GM13977 (cell line): ENCODE measurements around the gene MRPL42.
"Not testable (repeated sequence)": the region's sequence is repeated elsewhere in the genome, so short reads cannot be mapped to it uniquely, and the experiment has no call there.

ENCODE experiments used
- DNase-seq: peaks from one replicate; pipeline ENCODE4 v3.0.0; 2012; ENCODE audit warnings: low spot score
- in situ Hi-C: fragments of 300-500 bp; cut with MboI; formaldehyde crosslinking; loops from one replicate; pipeline ENCODE4 v1.12.0; 2022; ENCODE audit warnings: low sequenced_read_pairs, low pct_unique_long_range_greater_than_20kb, mixed read lengths, inconsistent platforms; ENCODE audit not compliant: unreplicated experiment
- TF ChIP-seq, protein P1 (sequence below): IDR thresholded peaks from 2 replicates; pipeline ENCODE4 v1.5.1; 2012; ENCODE audit warnings: mild to moderate bottlenecking, control low read depth; ENCODE audit not compliant: insufficient read depth; ENCODE audit errors: extremely low read depth, missing control alignments

Gene MRPL42

DNA sequence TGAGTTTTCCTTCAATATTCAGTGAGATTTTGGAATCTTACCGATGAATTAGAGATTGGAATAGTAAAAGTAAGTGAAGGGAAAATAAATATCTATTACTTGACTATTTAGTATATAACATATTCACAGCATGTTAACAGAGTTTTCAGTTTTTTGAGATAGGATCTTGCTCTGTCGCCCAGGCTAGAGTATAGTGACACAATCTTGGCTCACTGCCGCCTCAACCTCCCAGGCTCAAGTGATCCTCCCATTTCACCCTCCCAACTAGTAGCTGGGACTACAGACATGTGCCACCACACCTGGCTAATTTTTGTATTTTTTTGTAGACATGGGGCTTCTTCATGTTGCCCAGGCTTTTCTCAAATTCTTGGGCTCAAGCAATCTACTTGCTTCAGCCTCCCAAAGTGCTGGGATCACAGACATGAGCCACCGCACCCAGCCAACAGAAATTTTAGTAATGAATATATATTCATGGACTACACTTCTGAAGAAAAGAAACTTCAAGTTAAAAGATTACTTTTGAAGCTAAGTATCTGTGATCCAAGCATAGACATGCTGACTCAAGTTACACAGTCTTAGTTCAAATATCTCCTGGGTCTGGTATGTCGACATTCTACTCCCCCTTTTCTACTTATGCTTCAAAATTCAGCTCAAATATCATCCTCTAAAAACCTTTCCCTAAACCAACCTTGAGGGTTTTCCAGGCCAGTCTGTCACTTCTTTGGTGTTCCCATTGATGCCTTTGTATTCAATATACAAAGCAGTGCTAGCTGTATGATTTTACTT lies 39.3 kb upstream of the MRPL42 start:
- in situ Hi-C loops, result no loop called here
- no peak for DNase-seq
- TF ChIP-seq, protein P1, sequence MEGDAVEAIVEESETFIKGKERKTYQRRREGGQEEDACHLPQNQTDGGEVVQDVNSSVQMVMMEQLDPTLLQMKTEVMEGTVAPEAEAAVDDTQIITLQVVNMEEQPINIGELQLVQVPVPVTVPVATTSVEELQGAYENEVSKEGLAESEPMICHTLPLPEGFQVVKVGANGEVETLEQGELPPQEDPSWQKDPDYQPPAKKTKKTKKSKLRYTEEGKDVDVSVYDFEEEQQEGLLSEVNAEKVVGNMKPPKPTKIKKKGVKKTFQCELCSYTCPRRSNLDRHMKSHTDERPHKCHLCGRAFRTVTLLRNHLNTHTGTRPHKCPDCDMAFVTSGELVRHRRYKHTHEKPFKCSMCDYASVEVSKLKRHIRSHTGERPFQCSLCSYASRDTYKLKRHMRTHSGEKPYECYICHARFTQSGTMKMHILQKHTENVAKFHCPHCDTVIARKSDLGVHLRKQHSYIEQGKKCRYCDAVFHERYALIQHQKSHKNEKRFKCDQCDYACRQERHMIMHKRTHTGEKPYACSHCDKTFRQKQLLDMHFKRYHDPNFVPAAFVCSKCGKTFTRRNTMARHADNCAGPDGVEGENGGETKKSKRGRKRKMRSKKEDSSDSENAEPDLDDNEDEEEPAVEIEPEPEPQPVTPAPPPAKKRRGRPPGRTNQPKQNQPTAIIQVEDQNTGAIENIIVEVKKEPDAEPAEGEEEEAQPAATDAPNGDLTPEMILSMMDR, result no peak

DNA sequence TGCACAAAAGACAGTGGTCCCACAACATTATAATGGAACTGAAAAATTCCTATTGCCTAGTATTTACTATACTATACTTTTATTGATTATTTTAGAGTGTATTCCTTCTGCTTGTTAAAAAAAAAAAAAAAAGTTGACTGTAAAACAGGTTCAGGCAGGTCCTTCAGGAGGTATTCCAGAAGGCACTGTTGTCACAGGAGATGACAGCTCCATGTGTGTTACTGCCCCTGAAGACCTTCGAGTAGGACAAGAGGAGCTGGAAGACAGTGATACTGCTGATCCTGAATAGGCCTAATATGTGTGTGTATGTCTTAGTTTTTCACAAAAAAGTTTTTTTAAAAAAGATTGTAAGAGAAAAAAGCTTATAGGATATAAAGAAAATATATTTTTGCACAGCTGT lies 37.9 kb upstream of the MRPL42 start:
- no peak for DNase-seq
- in situ Hi-C loops, result no loop called here
- TF ChIP-seq, protein P1, result no peak

DNA sequence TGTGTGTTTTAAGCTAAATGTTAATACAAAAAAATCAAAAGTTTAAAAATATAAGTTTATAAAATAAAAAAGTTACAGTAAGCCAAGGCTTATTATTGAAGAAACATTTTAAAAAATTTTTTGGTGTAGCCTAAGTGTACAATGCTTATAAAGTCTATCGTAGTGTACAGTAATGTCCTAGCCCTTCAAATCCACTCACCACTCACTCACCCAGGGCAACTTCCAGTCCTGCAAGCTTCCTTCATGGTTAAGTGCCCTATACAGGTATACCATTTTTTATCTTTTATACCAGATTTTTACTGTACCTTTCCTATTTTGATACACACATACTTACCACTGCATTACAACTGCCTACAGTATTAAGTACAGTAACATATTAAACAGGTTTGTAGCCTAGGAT lies 37.5 kb upstream of the MRPL42 start:
- DNase-seq, result no peak
- in situ Hi-C loops, result no loop called here
- TF ChIP-seq, protein P1, result no peak

DNA sequence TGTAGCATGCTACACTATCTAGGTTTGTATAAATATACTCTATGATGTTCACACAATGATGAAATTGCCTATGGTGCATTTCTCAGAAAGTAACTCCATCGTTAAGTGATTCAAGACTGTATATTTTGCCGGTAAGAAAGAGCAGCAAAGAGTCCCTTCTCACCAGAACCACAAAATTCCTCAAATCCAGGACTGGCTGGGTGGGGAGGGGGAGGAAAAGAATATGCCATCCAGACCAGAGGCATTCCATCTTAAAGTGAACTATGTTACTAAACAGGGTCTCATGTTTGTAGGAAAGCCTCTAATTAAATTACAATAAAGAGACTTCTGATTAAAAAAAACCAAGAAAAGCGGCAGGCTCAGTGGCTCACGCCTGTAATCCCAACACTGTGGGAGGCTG lies 37.0 kb upstream of the MRPL42 start:
- in situ Hi-C loops, result no loop called here
- TF ChIP-seq, protein P1, result no peak

DNA sequence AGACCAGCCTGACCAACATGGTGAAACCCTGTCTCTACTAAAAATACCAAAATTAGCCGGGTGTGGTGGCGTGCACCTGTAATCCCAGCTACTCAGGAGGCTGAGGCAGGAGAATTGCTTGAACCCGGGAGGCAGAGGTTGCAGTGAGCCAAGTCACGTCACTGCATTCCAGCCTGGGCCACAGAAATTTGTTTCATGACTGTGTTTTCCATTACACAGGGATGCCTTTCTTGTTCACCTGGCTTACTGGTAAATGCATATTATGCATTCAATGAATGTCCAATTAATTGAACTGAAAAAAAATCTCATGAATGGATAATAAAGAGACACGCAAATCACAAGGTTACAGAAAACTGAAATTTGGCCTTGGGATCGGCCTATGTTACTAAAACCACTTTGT lies 35.3 kb upstream of the MRPL42 start:
- in situ Hi-C loops, DNase-seq: not testable (repeated sequence)

More for the DNA sequence above, 37.0 kb upstream of the MRPL42 start:
- DNase-seq, result no peak

DNA sequence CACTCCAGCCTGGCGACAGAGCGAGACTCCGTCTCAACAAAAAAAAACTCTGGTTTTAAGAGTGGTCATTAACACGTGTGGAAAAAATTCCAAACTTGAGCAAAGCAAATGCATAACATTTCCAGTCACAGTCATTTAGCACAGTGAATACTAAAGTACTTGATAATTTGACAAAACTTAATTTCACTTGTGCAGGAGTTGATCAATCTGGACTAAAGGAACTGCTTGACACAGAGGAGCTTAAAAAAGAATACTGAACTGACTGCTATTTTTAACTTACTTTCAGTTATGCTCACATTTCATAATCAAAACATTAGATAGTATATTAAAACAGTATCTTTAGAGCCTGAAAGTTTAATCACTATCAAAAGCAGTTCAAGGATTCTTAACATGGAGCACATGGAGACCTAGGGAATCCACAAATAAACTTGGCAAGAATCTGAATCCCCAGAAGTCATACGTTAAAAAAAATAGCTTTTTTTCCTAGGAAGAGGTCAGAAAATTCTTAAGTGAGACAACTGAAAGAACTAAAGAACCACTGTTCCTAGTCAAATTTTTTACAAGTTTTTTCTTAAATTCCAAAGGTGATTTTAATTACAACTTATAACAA lies 33.0 kb upstream of the MRPL42 start:
- no peak for DNase-seq
- in situ Hi-C loops, result no loop called here
- TF ChIP-seq, protein P1, result no peak
